Karpas-422 (cell line): Measurements from ENCODE around the gene BRPF1. TPM values are rescaled to one million over a fixed set of nuclear protein-coding genes. Genes with fewer than 3 reads are reported as not detected.
A peak's percentile ranks its signal among the peaks of the same experiment; 100 is the strongest.

Source experiments
- DNase-seq: peaks from one replicate; pipeline ENCODE4 v3.0.0-alpha.2; 2015
- H2AFZ ChIP-seq: fragments of 200-600 bp; sonication (generic); 2 replicates; pipeline ENCODE4 v1.6.1; 2014; ENCODE audit warnings: antibody characterized with exemption, low read length, mixed read lengths
- H3K27ac ChIP-seq: fragments of 200-600 bp; sonication (generic); 2 replicates; pipeline ENCODE4 v1.5.1; 2014; ENCODE audit warnings: mild to moderate bottlenecking, low read length, moderate library complexity
- H3K27me3 ChIP-seq: fragments of 200-600 bp; sonication (generic); 2 replicates; pipeline ENCODE4 v1.6.1; 2014; ENCODE audit warnings: low read length, mixed read lengths
- H3K36me3 ChIP-seq: fragments of 200-600 bp; sonication (generic); 2 replicates; pipeline ENCODE4 v1.6.1; 2014; ENCODE audit warnings: low read length, mixed read lengths; ENCODE audit not compliant: insufficient read depth
- H3K4me1 ChIP-seq: fragments of 200-600 bp; sonication (generic); 2 replicates; pipeline ENCODE4 v1.6.1; 2014; ENCODE audit warnings: mild to moderate bottlenecking, low read length, mixed read lengths
- H3K4me2 ChIP-seq: fragments of 200-600 bp; sonication (generic); 2 replicates; pipeline ENCODE4 v1.6.1; 2014; ENCODE audit warnings: low read length, low read depth, mild to moderate bottlenecking; ENCODE audit not compliant: poor library complexity, severe bottlenecking
- H3K4me3 ChIP-seq: fragments of 200-600 bp; sonication (generic); 2 replicates; pipeline ENCODE4 v1.5.1; 2014; ENCODE audit warnings: mild to moderate bottlenecking, antibody characterized with exemption, low read length, mixed read lengths
- H3K79me2 ChIP-seq: fragments of 200-600 bp; sonication (generic); 2 replicates; pipeline ENCODE4 v1.6.1; 2014; ENCODE audit warnings: mild to moderate bottlenecking, low read length, mixed read lengths
- H3K9ac ChIP-seq: fragments of 200-600 bp; sonication (generic); 2 replicates; pipeline ENCODE4 v1.6.0; 2014; ENCODE audit warnings: low read length
- H3K9me2 ChIP-seq: fragments of 200-600 bp; sonication (generic), shearing (Covaris generic); replicated peaks from 2 replicates; pipeline ENCODE4 v1.6.0; 2014; ENCODE audit warnings: mild to moderate bottlenecking, low read length, moderate library complexity; ENCODE audit not compliant: insufficient read depth
- H3K9me3 ChIP-seq: fragments of 300-700, 200-600 bp; sonication (generic); 2 replicates; pipeline ENCODE4 v1.6.1; 2014; ENCODE audit warnings: low read length, mixed read lengths
- H4K20me1 ChIP-seq: fragments of 200-600 bp; sonication (generic); 2 replicates; pipeline ENCODE4 v1.6.1; 2014; ENCODE audit warnings: mild to moderate bottlenecking, antibody characterized with exemption, low read length, low read depth; ENCODE audit not compliant: insufficient read depth
- total RNA-seq: library from RNA; depleted of rRNA; stranded (reverse); fragments of >200 nt; shearing (Covaris generic); gene quantifications from 2 replicates; pipeline ENCODE4 v1.2.3, GENCODE V29; 2014; ENCODE audit warnings: low replicate concordance

The BRPF1 gene
- total RNA-seq, 1 experiment from 2014 or later, result 14.5 TPM

DNA sequence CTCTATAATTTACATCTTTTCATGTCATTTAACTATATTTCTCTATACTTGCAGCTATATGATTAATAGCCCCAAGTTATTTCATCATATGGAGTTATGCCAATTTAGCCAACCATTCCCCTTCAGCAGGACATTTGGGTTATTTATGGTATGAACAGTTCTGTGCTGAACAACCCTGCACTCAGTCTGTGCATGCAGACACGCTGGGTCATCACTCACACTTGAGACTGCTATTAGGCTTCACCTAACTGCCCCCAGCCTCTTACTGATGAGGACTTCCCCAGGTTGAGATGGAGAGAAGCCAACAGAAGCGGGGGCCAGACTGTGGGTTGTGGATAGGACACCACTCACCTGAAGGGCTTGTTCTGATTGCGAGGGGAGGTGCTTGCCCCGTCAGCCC is 53.4 kb downstream of the BRPF1 start:
- H3K27me3 ChIP-seq, result no peaks in the 10 kb centered on the region
- H3K9ac ChIP-seq, result no peak overlapping the region
- peaks cover 19% of the 10 kb centered on the region for H3K36me3 ChIP-seq
- H3K9me2 ChIP-seq, result no peaks in the 10 kb centered on the region
- no peak for DNase-seq
- no peak overlapping the region for H3K4me3 ChIP-seq
- no peaks in the 10 kb centered on the region for H3K9me3 ChIP-seq
- no peaks in the 10 kb centered on the region for H4K20me1 ChIP-seq
- no peak overlapping the region for H2AFZ ChIP-seq
- peaks cover 25% of the 10 kb centered on the region for H3K4me1 ChIP-seq
- no peak overlapping the region for H3K4me2 ChIP-seq
- no peaks in the 10 kb centered on the region for H3K79me2 ChIP-seq
- no peak overlapping the region for H3K27ac ChIP-seq

- H2AFZ ChIP-seq, result no peak overlapping the region
- no peak for DNase-seq
- H3K36me3 ChIP-seq, result peaks cover 21% of the 10 kb centered on the region
- no peak overlapping the region for H3K9ac ChIP-seq
- no peaks in the 10 kb centered on the region for H3K9me3 ChIP-seq
- peaks cover 19% of the 10 kb centered on the region for H3K4me1 ChIP-seq
- H3K9me2 ChIP-seq, result no peaks in the 10 kb centered on the region
- no peak overlapping the region for H3K4me3 ChIP-seq
- H3K27me3 ChIP-seq, result no peaks in the 10 kb centered on the region
- no peak overlapping the region for H3K4me2 ChIP-seq
- no peak overlapping the region for H3K27ac ChIP-seq
- peaks cover 4% of the 10 kb centered on the region; the same call in 1 of the 2 replicates for H3K79me2 ChIP-seq
- no peaks in the 10 kb centered on the region for H4K20me1 ChIP-seq
Measured at GRCh38 chr3:9785602-9786001, 54.1 kb downstream of the BRPF1 start.

- Histone ChIP-seq H3K9me3 (no peaks in the 10 kb centered on the region), H3K4me2 (no peak overlapping the region), H3K9ac (no peak overlapping the region)
Measured at GRCh38 chr3:9786209-9786739, 54.7 kb downstream of the BRPF1 start.

GRCh38 chr3:9786825-9787669 is 55.5 kb downstream of the BRPF1 start:
- H3K4me2 ChIP-seq, result no peak overlapping the region
- DNase-seq, result peak; percentile 76
- H3K4me3 ChIP-seq, result no peak overlapping the region
- no peaks in the 10 kb centered on the region for H3K9me2 ChIP-seq
- H3K4me1 ChIP-seq, result peaks cover 16% of the 10 kb centered on the region
- no peaks in the 10 kb centered on the region for H4K20me1 ChIP-seq
- no peaks in the 10 kb centered on the region for H3K9me3 ChIP-seq
- H2AFZ ChIP-seq, result no peak overlapping the region
- peaks cover 18% of the 10 kb centered on the region for H3K79me2 ChIP-seq
- no peaks in the 10 kb centered on the region for H3K27me3 ChIP-seq
- H3K36me3 ChIP-seq, result peaks cover 21% of the 10 kb centered on the region
- no peak overlapping the region for H3K9ac ChIP-seq
- no peak overlapping the region for H3K27ac ChIP-seq

More at GRCh38 chr3:9786209-9786739, 54.7 kb downstream of the BRPF1 start:
- Histone ChIP-seq H3K4me1 (peaks cover 16% of the 10 kb centered on the region), H3K27ac (no peak overlapping the region), H4K20me1 (no peaks in the 10 kb centered on the region), H3K4me3 (no peak overlapping the region), H3K79me2 (peaks cover 10% of the 10 kb centered on the region), H2AFZ (no peak overlapping the region), H3K27me3 (no peaks in the 10 kb centered on the region), H3K9me2 (no peaks in the 10 kb centered on the region), H3K36me3 (peaks cover 21% of the 10 kb centered on the region)
- no peak for DNase-seq

GRCh38 chr3:9787714-9788113 is 56.2 kb downstream of the BRPF1 start:
- Histone ChIP-seq H3K4me3 (no peak overlapping the region), H3K9ac (no peak overlapping the region), H3K27ac (no peak overlapping the region), H3K79me2 (peaks cover 20% of the 10 kb centered on the region), H2AFZ (no peak overlapping the region), H3K4me2 (no peak overlapping the region), H3K36me3 (peaks cover 21% of the 10 kb centered on the region), H3K9me3 (no peaks in the 10 kb centered on the region), H3K9me2 (no peaks in the 10 kb centered on the region), H3K4me1 (peaks cover 11% of the 10 kb centered on the region), H3K27me3 (no peaks in the 10 kb centered on the region), H4K20me1 (no peaks in the 10 kb centered on the region)
- DNase-seq, result no peak

- peaks cover 53% of the 10 kb centered on the region for H3K79me2 ChIP-seq
- peaks cover 17% of the 10 kb centered on the region; the same call in 1 of the 2 replicates for H4K20me1 ChIP-seq
- peak overlapping the region; percentile 100 for H3K4me2 ChIP-seq
- peaks cover 29% of the 10 kb centered on the region for H3K36me3 ChIP-seq
- H3K9ac ChIP-seq, result peak overlapping the region; percentile 100
- H2AFZ ChIP-seq, result no peak overlapping the region
- DNase-seq, result no peak
- H3K9me2 ChIP-seq, result no peaks in the 10 kb centered on the region
- H3K4me3 ChIP-seq, result peak overlapping the region; percentile 91
- H3K4me1 ChIP-seq, result peaks cover 30% of the 10 kb centered on the region
- H3K27ac ChIP-seq, result peak overlapping the region; percentile 93
- no peaks in the 10 kb centered on the region for H3K9me3 ChIP-seq
- H3K27me3 ChIP-seq, result no peaks in the 10 kb centered on the region
Measured at GRCh38 chr3:9791127-9791526, 59.6 kb downstream of the BRPF1 start.

DNA sequence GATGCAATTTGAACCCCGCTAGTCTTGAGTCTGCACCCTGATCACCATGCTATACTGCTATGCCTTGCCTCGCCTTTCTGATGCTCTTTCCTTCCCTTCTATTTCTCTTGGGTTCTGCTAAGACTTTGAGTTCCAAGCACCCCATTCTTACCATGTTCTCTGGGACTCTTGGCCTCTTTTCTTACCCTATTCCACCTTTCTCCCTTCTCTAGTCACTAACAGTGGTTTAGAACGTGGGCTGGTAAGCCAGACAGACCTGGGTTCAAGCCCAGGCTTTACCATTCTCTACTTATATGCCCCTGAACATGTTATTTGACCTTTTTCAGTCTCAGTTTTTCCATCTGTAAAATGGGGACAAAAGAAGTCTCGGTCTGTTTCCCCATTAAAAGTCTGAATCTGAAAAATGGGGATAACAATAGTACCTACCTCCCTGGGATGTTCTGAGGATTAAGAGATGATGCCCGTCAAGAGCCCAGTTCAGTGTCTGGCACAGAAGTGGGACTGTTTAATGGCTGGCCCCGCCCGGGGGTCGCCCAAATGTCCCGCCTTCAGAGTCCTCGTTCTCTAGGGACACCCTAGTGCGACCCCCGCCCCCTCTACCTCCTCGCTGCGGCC is 60.4 kb downstream of the BRPF1 start:
- H3K27me3 ChIP-seq, result no peaks in the 10 kb centered on the region
- peaks cover 58% of the 10 kb centered on the region for H3K79me2 ChIP-seq
- no peaks in the 10 kb centered on the region for H3K9me2 ChIP-seq
- peaks cover 27% of the 10 kb centered on the region for H3K36me3 ChIP-seq
- H3K4me1 ChIP-seq, result peaks cover 30% of the 10 kb centered on the region
- H3K4me2 ChIP-seq, result peak overlapping the region; percentile 100
- peaks cover 17% of the 10 kb centered on the region; the same call in 1 of the 2 replicates for H4K20me1 ChIP-seq
- H2AFZ ChIP-seq, result peak overlapping the region; percentile 73; the same call in 1 of the 2 replicates
- H3K9ac ChIP-seq, result peak overlapping the region; percentile 100
- H3K9me3 ChIP-seq, result no peaks in the 10 kb centered on the region
- DNase-seq, result no peak
- peak overlapping the region; percentile 93 for H3K27ac ChIP-seq
- peak overlapping the region; percentile 91 for H3K4me3 ChIP-seq
